GM18868 (cell line): ENCODE data around the gene RNF220.

ENCODE experiments used
- ATAC-seq: cut with Tn5 transposase; IDR thresholded peaks from one replicate; pipeline ENCODE4 v1.9.1; 2021; ENCODE audit warnings: mild to moderate bottlenecking, moderate library complexity; ENCODE audit not compliant: unreplicated experiment

The RNF220 gene

GRCh38 chr1:44405031-44405797 lies at the start of gene RNF220:
Gene RNF220 (plus strand): TSS chr1:44405255.
- ATAC-seq = no peak

- no peak for ATAC-seq
Observed at GRCh38 chr1:44355582-44356305, 49.3 kb upstream of the RNF220 start.

- ATAC-seq = no peak
Observed at GRCh38 chr1:44357710-44358109, 47.3 kb upstream of the RNF220 start.

GRCh38 chr1:44359234-44359935 lies 45.7 kb upstream of the RNF220 start:
- no peak for ATAC-seq

GRCh38 chr1:44361478-44361877 lies 43.6 kb upstream of the RNF220 start:
- ATAC-seq = no peak

GRCh38 chr1:44366371-44366975 lies 38.6 kb upstream of the RNF220 start:
- ATAC-seq = no peak

GRCh38 chr1:44367944-44368343 lies 37.1 kb upstream of the RNF220 start:
- no peak for ATAC-seq

GRCh38 chr1:44368471-44369151 lies 36.4 kb upstream of the RNF220 start:
- ATAC-seq = no peak

GRCh38 chr1:44371206-44371605 lies 33.8 kb upstream of the RNF220 start:
- ATAC-seq = no peak

- ATAC-seq = no peak
Observed at GRCh38 chr1:44375547-44375946, 29.5 kb upstream of the RNF220 start.

GRCh38 chr1:44377925-44378784 lies 26.9 kb upstream of the RNF220 start:
- ATAC-seq = no peak

- ATAC-seq = no peak
Observed at GRCh38 chr1:44380666-44381177, 24.3 kb upstream of the RNF220 start.

GRCh38 chr1:44388551-44388950 lies 16.5 kb upstream of the RNF220 start:
- ATAC-seq = no peak

- ATAC-seq = no peak
Observed at GRCh38 chr1:44389437-44389836, 15.6 kb upstream of the RNF220 start.

GRCh38 chr1:44390277-44390676 lies 14.8 kb upstream of the RNF220 start:
- no peak for ATAC-seq

- no peak for ATAC-seq
Observed at GRCh38 chr1:44401256-44402228, 3.5 kb upstream of the RNF220 start.

GRCh38 chr1:44405798-44406736 lies 1.0 kb downstream of the RNF220 start:
- ATAC-seq = no peak
